OCI-LY1 (cell line): ENCODE results near the gene PRELID2.

Experiments
- EZH2 ChIP-seq: fragments of 200-600 bp; sonication (generic), shearing (Covaris generic); IDR thresholded peaks from 2 replicates; pipeline ENCODE4 v1.8.0; 2017; ENCODE audit warnings: borderline replicate concordance, mixed run types, mild to moderate bottlenecking, antibody characterized with exemption, low read length, moderate library complexity, mixed read lengths
- TF ChIP-seq, protein P1 (sequence below): fragments of 200-600 bp; sonication (generic), shearing (Covaris generic); IDR thresholded peaks from 2 replicates; pipeline ENCODE4 v1.5.1; 2017; ENCODE audit warnings: mild to moderate bottlenecking, antibody characterized with exemption, low read length, moderate library complexity, mixed read lengths

DNA sequence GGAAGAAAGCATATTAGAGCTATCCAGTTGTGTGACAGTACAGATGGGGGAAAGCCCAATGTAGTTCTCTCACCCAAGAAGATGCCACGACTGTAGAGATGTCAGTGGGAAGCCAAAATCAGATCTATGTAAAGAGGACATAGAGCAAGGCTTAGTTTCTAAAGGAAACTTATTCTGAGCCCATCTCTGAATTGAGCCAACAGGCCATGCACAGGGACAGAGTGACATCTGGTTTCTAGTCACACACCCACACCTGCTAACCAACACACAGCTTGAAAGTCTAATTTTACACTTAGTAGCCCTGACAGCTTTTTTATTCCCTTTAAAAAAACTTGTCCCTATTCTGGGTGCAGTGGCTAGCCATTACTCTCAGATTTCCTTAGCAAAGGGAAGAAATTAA lies 22.3 kb downstream of the PRELID2 start:
- TF ChIP-seq EZH2: no peak
- TF ChIP-seq, protein P1, sequence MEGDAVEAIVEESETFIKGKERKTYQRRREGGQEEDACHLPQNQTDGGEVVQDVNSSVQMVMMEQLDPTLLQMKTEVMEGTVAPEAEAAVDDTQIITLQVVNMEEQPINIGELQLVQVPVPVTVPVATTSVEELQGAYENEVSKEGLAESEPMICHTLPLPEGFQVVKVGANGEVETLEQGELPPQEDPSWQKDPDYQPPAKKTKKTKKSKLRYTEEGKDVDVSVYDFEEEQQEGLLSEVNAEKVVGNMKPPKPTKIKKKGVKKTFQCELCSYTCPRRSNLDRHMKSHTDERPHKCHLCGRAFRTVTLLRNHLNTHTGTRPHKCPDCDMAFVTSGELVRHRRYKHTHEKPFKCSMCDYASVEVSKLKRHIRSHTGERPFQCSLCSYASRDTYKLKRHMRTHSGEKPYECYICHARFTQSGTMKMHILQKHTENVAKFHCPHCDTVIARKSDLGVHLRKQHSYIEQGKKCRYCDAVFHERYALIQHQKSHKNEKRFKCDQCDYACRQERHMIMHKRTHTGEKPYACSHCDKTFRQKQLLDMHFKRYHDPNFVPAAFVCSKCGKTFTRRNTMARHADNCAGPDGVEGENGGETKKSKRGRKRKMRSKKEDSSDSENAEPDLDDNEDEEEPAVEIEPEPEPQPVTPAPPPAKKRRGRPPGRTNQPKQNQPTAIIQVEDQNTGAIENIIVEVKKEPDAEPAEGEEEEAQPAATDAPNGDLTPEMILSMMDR: no peak
